ENCODE measurements around the gene C1orf35. TPM values are rescaled to one million over a fixed set of nuclear protein-coding genes. Genes with fewer than 3 reads are reported as not detected.

The C1orf35 gene
- total and polyA plus RNA-seq, 2 of the 8 experiments (the other 6 are each of a cell fraction or from before 2014, with no cell fraction given) = 18.6 to 19.9 TPM

- no peak overlapping the region for H2BK15ac ChIP-seq (ENCODE audit: low read length)
- no peak for DNase-seq (ENCODE audit: low read depth in 1 of 2, low spot score in 2 of 2)
- H4K91ac ChIP-seq (replicated peaks; ENCODE audit: insufficient read length, low read length) = no peak overlapping the region
- no peak overlapping the region for H3K4me2 ChIP-seq (ENCODE audit: insufficient read depth in 1 of 2, low read depth in 2 of 2, low read length in 2 of 2)
- no peak overlapping the region for H4K5ac ChIP-seq (ENCODE audit: insufficient read length, low read depth, low read length)
- ChIA-PET CTCF (ENCODE audit: partially characterized antibody) (interaction anchor here (0.8 kb wide), 1 partner anchor 35 kb away, joined by 3 read pairs; no protein-coding TSS in a partner anchor), POLR2A (ENCODE audit: partially characterized antibody) (no interaction called here)
- no peak overlapping the region for H2BK5ac ChIP-seq (ENCODE audit: low read depth, low read length)
- H3K14ac ChIP-seq (ENCODE audit: insufficient read length) = no peak overlapping the region
- peaks cover 13 to 35% (median 19%) of the 10 kb centered on the region in 4 experiments; a peak in 7 of 8 replicates for H3K36me3 ChIP-seq (ENCODE audit: control insufficient read depth in 2 of 4, insufficient read depth in 4 of 4, low read length in 3 of 4)
- H2BK12ac ChIP-seq (ENCODE audit: low read depth, low read length) = no peak overlapping the region
- no peak overlapping the region for H3K23ac ChIP-seq (ENCODE audit: insufficient read length)
- no peak overlapping the region for H3K4me3 ChIP-seq (ENCODE audit: extremely low read depth in 1 of 4, insufficient read depth in 2 of 4, low read depth in 3 of 4, low read length in 4 of 4)
- H3K9me3 ChIP-seq (ENCODE audit: insufficient read depth in 2 of 2, low read depth in 1 of 2, low read length in 1 of 2) = peaks cover 3 to 5% of the 10 kb centered on the region in 2 experiments; a peak in 3 of 4 replicates
- no peak overlapping the region for H3K27ac ChIP-seq (ENCODE audit: low read depth, low read length)
- no peak overlapping the region for H3K56ac ChIP-seq (replicated peaks; ENCODE audit: insufficient read length, low read depth, low read length)
- no peak overlapping the region for H2BK120ac ChIP-seq (replicated peaks; ENCODE audit: low read depth, low read length)
- H3K79me2 ChIP-seq (ENCODE audit: control insufficient read depth in 1 of 2, insufficient read depth in 2 of 2, low read length in 2 of 2) = peaks cover 31 to 62% of the 10 kb centered on the region in 2 experiments
- no peaks in the 10 kb centered on the region for H3K23me2 ChIP-seq (ENCODE audit: low read depth, low read length)
- no peak overlapping the region for H2AFZ ChIP-seq (ENCODE audit: low read length)
- WGBS, 2 experiments (ENCODE audit: extremely low coverage in 1 of 2, insufficient coverage in 1 of 2, insufficient read length in 1 of 2, insufficient replicate concordance in 2 of 2, low coverage in 1 of 2, low lambda C conversion rate in 2 of 2, missing lambda C conversion rate in 1 of 2) = 100% methylated on average over 8 of the region's 8 CpGs; no CpG with 5 or more reads in 1 of the 2 experiments
- peaks cover 33 to 63% of the 10 kb centered on the region in 2 experiments for H4K20me1 ChIP-seq (replicated peaks in 1 of 2; ENCODE audit: control insufficient read depth in 1 of 2, insufficient read depth in 2 of 2, low read length in 2 of 2)
- H4K8ac ChIP-seq (ENCODE audit: extremely low read depth, insufficient read depth, low read length) = no peak overlapping the region
- H3K4ac ChIP-seq (replicated peaks; ENCODE audit: insufficient read length, low read depth, low read length) = no peak overlapping the region
- no peak for FAIRE-seq
- no peak overlapping the region for H2AK5ac ChIP-seq (ENCODE audit: low read depth, low read length)
- H2BK20ac ChIP-seq (ENCODE audit: low read length) = no peak overlapping the region
- H3K9ac ChIP-seq (replicated peaks in 1 of 4; ENCODE audit: extremely low read depth in 1 of 4, low read depth in 3 of 4, low read length in 3 of 4) = no peak overlapping the region
- H3K4me1 ChIP-seq (replicated peaks in 1 of 4; ENCODE audit: control insufficient read depth in 3 of 4, insufficient read depth in 4 of 4, low read length in 3 of 4) = no peaks in the 10 kb centered on the region
- H3K18ac ChIP-seq (ENCODE audit: extremely low read depth, low read length) = no peak overlapping the region
- no peaks in the 10 kb centered on the region for H3K27me3 ChIP-seq (replicated peaks in 1 of 4; ENCODE audit: control insufficient read depth in 3 of 4, extremely low read depth in 1 of 4, insufficient read depth in 3 of 4, low read length in 3 of 4)
- H3K79me1 ChIP-seq (ENCODE audit: low read depth, low read length) = peaks cover 43% of the 10 kb centered on the region
- TF ChIP-seq MAX (IDR thresholded peaks at IDR 0.05) (no peak), HDAC2 (IDR thresholded peaks at IDR 0.05; ENCODE audit: borderline replicate concordance in 1 of 2, low read depth in 2 of 2, low read length in 2 of 2) (no peak), BCL11A (IDR thresholded peaks at IDR 0.05; ENCODE audit: low read depth in 2 of 2, low read length in 2 of 2) (no peak), CHD2 (IDR thresholded peaks at IDR 0.05; ENCODE audit: low read length) (no peak), GTF2F1 (IDR thresholded peaks at IDR 0.05; ENCODE audit: borderline replicate concordance, low read depth, low read length) (no peak), TEAD4 (IDR thresholded peaks at IDR 0.05; ENCODE audit: low read depth, low read length) (no peak), SP2 (IDR thresholded peaks at IDR 0.05; ENCODE audit: low read length) (no peak), EP300 (IDR thresholded peaks at IDR 0.05; ENCODE audit: borderline replicate concordance in 1 of 2, low read depth in 2 of 2, low read length in 2 of 2) (no peak), CBX8 (IDR thresholded peaks at IDR 0.05; ENCODE audit: borderline replicate concordance, low read depth, low read length) (no peak), SIX5 (IDR thresholded peaks at IDR 0.05; ENCODE audit: low read depth, low read length) (no peak), SIN3A (conservative IDR thresholded peaks at IDR 0.05 in 1 of 2, IDR thresholded peaks at IDR 0.05 in 1 of 2; ENCODE audit: low read depth in 1 of 2, low read length in 2 of 2) (no peak), TAF1 (IDR thresholded peaks at IDR 0.05; ENCODE audit: low read depth, low read length) (no peak)
- TF ChIP-seq, protein P1, sequence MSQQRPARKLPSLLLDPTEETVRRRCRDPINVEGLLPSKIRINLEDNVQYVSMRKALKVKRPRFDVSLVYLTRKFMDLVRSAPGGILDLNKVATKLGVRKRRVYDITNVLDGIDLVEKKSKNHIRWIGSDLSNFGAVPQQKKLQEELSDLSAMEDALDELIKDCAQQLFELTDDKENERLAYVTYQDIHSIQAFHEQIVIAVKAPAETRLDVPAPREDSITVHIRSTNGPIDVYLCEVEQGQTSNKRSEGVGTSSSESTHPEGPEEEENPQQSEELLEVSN (IDR thresholded peaks at IDR 0.05) = no peak
These were observed 7.2 kb downstream of the C1orf35 start for GRCh38 chr1:228095938-228096337.
